GM18502 (cell line): ENCODE results near the gene SPAG4.

Source experiments
- ATAC-seq: cut with Tn5 transposase; IDR thresholded peaks from one replicate; pipeline ENCODE4 v1.9.1; 2021; ENCODE audit warnings: mild to moderate bottlenecking; ENCODE audit not compliant: unreplicated experiment, poor library complexity

Gene SPAG4

GRCh38 chr20:35619196-35620095 lies 3.8 kb downstream of the SPAG4 start:
- ATAC-seq: peak; percentile 37

GRCh38 chr20:35620818-35621559 lies 5.4 kb downstream of the SPAG4 start:
- no peak for ATAC-seq

- ATAC-seq: no peak
Observed at GRCh38 chr20:35621560-35621946, 5.9 kb downstream of the SPAG4 start.

GRCh38 chr20:35625584-35626385 lies 10.2 kb downstream of the SPAG4 start:
- no peak for ATAC-seq

- no peak for ATAC-seq
Observed at GRCh38 chr20:35626386-35627001, 10.9 kb downstream of the SPAG4 start.

GRCh38 chr20:35627121-35627520 lies 11.5 kb downstream of the SPAG4 start:
- ATAC-seq: no peak

- no peak for ATAC-seq
Observed at GRCh38 chr20:35629427-35630145, 14.0 kb downstream of the SPAG4 start.

- no peak for ATAC-seq
Observed at GRCh38 chr20:35630636-35631035, 15.0 kb downstream of the SPAG4 start.

GRCh38 chr20:35632539-35633115 lies 17.0 kb downstream of the SPAG4 start:
- ATAC-seq: no peak

GRCh38 chr20:35635652-35636051 lies 20.0 kb downstream of the SPAG4 start:
- ATAC-seq: no peak

GRCh38 chr20:35636095-35636494 lies 20.5 kb downstream of the SPAG4 start:
- ATAC-seq: no peak

- no peak for ATAC-seq
Observed at GRCh38 chr20:35637276-35637675, 21.6 kb downstream of the SPAG4 start.

- no peak for ATAC-seq
Observed at GRCh38 chr20:35638751-35639150, 23.1 kb downstream of the SPAG4 start.

GRCh38 chr20:35640724-35641123 lies 25.1 kb downstream of the SPAG4 start:
- ATAC-seq: no peak

- ATAC-seq: no peak
Observed at GRCh38 chr20:35641743-35642142, 26.1 kb downstream of the SPAG4 start.

GRCh38 chr20:35643045-35643444 lies 27.4 kb downstream of the SPAG4 start:
- no peak for ATAC-seq

- no peak for ATAC-seq
Observed at GRCh38 chr20:35644806-35645205, 29.2 kb downstream of the SPAG4 start.

GRCh38 chr20:35648836-35649235 lies 33.2 kb downstream of the SPAG4 start:
- no peak for ATAC-seq

- ATAC-seq: no peak
Observed at GRCh38 chr20:35650632-35651031, 35.0 kb downstream of the SPAG4 start.
